Measurements from ENCODE around the gene DDI1. TPM values are rescaled to one million over a fixed set of nuclear protein-coding genes. Genes with fewer than 3 reads are reported as not detected.

DDI1 gene
- total RNA-seq, 1 experiment from 2014 or later, result not detected

DNA sequence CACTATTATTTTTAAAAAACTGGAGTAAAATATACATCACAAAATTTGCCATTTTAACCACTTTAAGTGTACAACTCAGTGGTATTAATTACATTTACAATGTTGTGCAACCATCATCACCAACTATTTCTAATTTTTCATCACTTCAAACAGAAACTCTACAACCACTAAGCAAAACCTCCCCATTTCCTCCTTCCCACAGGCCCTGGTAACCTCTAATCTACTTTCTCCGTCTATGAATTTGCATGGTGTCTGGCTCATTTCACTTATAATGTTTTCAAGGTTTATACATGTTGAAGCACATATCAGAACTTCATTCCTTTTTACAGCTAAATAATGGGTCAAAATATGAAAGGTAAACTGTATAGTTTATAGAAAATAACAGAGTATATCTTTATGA lies 24.4 kb downstream of the DDI1 start:
- Histone ChIP-seq H2AFZ (ENCODE audit: low read depth, low read length, poor library complexity, severe bottlenecking) (no peak overlapping the region), H3K9me3 (ENCODE audit: control insufficient read depth in 1 of 2, insufficient read depth in 1 of 2, low read depth in 1 of 2, low read length in 2 of 2) (no peaks in the 10 kb centered on the region), H3K36me3 (ENCODE audit: control insufficient read depth in 1 of 2, insufficient read depth in 2 of 2, low read length in 2 of 2) (no peaks in the 10 kb centered on the region), H3K4me1 (ENCODE audit: control insufficient read depth in 1 of 2, insufficient read depth in 2 of 2, low read length in 2 of 2) (no peaks in the 10 kb centered on the region), H3K27ac (ENCODE audit: low read depth, low read length) (no peak overlapping the region), H3K27me3 (ENCODE audit: insufficient read depth, low read length) (no peaks in the 10 kb centered on the region), H3K9me2 (ENCODE audit: insufficient read depth) (no peaks in the 10 kb centered on the region), H4K20me1 (ENCODE audit: insufficient read depth) (no peaks in the 10 kb centered on the region), H3K4me2 (ENCODE audit: low read length) (no peak overlapping the region), H3K9ac (ENCODE audit: low read length) (no peak overlapping the region), H3K79me2 (ENCODE audit: insufficient read depth, low read length) (no peaks in the 10 kb centered on the region), H3K4me3 (replicated peaks in 1 of 2; ENCODE audit: low read depth in 1 of 2, low read length in 2 of 2) (no peak overlapping the region)
- RAD21 ChIA-PET (ENCODE audit: low non-redundant PET in 1 of 2, low total read pairs in 2 of 2, uncharacterized antibody in 2 of 2, unreplicated experiment in 2 of 2), result no interaction called here
- no peak for TF ChIP-seq ELF1 (IDR thresholded peaks at IDR 0.05; ENCODE audit: borderline replicate concordance, low read depth)
- no peak for TF ChIP-seq POLR2A (IDR thresholded peaks at IDR 0.05; ENCODE audit: borderline replicate concordance, extremely low read depth, insufficient read depth, insufficient read length)
- no peak for TF ChIP-seq RAD21 (IDR thresholded peaks at IDR 0.05; ENCODE audit: low read depth)
- no peak for TF ChIP-seq CTCF (IDR thresholded peaks at IDR 0.05 in 2 of 3, conservative IDR thresholded peaks at IDR 0.05 in 1 of 3; ENCODE audit: borderline replicate concordance in 1 of 3, insufficient read depth in 1 of 3, low read depth in 2 of 3, low read length in 2 of 3)
- TF ChIP-seq EGR1 (IDR thresholded peaks at IDR 0.05; ENCODE audit: low read depth), result no peak
- no peak for TF ChIP-seq SIN3A (IDR thresholded peaks at IDR 0.05; ENCODE audit: low read depth)
- TF ChIP-seq, protein P1, sequence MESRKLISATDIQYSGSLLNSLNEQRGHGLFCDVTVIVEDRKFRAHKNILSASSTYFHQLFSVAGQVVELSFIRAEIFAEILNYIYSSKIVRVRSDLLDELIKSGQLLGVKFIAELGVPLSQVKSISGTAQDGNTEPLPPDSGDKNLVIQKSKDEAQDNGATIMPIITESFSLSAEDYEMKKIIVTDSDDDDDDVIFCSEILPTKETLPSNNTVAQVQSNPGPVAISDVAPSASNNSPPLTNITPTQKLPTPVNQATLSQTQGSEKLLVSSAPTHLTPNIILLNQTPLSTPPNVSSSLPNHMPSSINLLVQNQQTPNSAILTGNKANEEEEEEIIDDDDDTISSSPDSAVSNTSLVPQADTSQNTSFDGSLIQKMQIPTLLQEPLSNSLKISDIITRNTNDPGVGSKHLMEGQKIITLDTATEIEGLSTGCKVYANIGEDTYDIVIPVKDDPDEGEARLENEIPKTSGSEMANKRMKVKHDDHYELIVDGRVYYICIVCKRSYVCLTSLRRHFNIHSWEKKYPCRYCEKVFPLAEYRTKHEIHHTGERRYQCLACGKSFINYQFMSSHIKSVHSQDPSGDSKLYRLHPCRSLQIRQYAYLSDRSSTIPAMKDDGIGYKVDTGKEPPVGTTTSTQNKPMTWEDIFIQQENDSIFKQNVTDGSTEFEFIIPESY (IDR thresholded peaks at IDR 0.05; ENCODE audit: extremely low read depth, insufficient replicate concordance, low read length), result no peak
- TF ChIP-seq FOSL1 (IDR thresholded peaks at IDR 0.05; ENCODE audit: low read depth), result no peak
- ATAC-seq, result no peak
- CTCF ChIA-PET, result no interaction called here
- DNase-seq (ENCODE audit: low read depth, low spot score), result no peak
- POLR2A ChIA-PET, result no interaction called here
- BruUV-seq (replicated peaks), result no TSS peak
- intact Hi-C loops (cut with micrococcal nuclease), result no loop called here

All from HCT116 (cell line).